ENCODE measurements around the gene GAS6. TPM values are rescaled to one million over a fixed set of nuclear protein-coding genes. Genes with fewer than 3 reads are reported as not detected.

Gene GAS6
- total RNA-seq, 6 experiments from 2014 or later: 669 to 813 (median 715) TPM

GRCh38 chr13:113783200-113783881 lies 80.5 kb downstream of the GAS6 start:
- H3K9me3 Mint-ChIP-seq: no peaks in the 10 kb centered on the region
- TF ChIP-seq CTCF (IDR thresholded peaks at IDR 0.05): no peak
- H3K36me3 Mint-ChIP-seq (ENCODE audit: low read depth): no peaks in the 10 kb centered on the region
- DNase-seq: no peak
- no peaks in the 10 kb centered on the region for H3K4me1 Mint-ChIP-seq (ENCODE audit: low read depth)
- H3K4me3 Mint-ChIP-seq: no peak overlapping the region
- H3K27ac Mint-ChIP-seq: peak overlapping the region; percentile 23; the same call in 1 of the 2 replicates
- H3K27me3 Mint-ChIP-seq (ENCODE audit: insufficient read depth): peaks cover 6% of the 10 kb centered on the region

GRCh38 chr13:113782472-113782871 lies 81.4 kb downstream of the GAS6 start:
- DNase-seq: no peak
- Mint-ChIP-seq H3K4me1 (ENCODE audit: low read depth) (no peaks in the 10 kb centered on the region), H3K4me3 (no peak overlapping the region), H3K36me3 (ENCODE audit: low read depth) (no peaks in the 10 kb centered on the region), H3K9me3 (no peaks in the 10 kb centered on the region), H3K27ac (no peak overlapping the region), H3K27me3 (ENCODE audit: insufficient read depth) (peaks cover 9% of the 10 kb centered on the region)
- TF ChIP-seq CTCF (IDR thresholded peaks at IDR 0.05): no peak

GRCh38 chr13:113781571-113781970 lies 82.3 kb downstream of the GAS6 start:
- Mint-ChIP-seq H3K4me3 (no peak overlapping the region), H3K9me3 (no peaks in the 10 kb centered on the region), H3K4me1 (ENCODE audit: low read depth) (no peaks in the 10 kb centered on the region), H3K36me3 (ENCODE audit: low read depth) (no peaks in the 10 kb centered on the region), H3K27ac (no peak overlapping the region), H3K27me3 (ENCODE audit: insufficient read depth) (peaks cover 16% of the 10 kb centered on the region)
- TF ChIP-seq CTCF (IDR thresholded peaks at IDR 0.05): peak; percentile 48; the same call in 1 of the 2 replicates
- no peak for DNase-seq

- Mint-ChIP-seq H3K4me1 (ENCODE audit: low read depth) (peaks cover 4% of the 10 kb centered on the region; the same call in 1 of the 2 replicates), H3K36me3 (ENCODE audit: low read depth) (no peaks in the 10 kb centered on the region; the same call in 1 of the 2 replicates), H3K27me3 (ENCODE audit: insufficient read depth) (peaks cover 14% of the 10 kb centered on the region), H3K9me3 (peaks cover 2% of the 10 kb centered on the region), H3K27ac (no peak overlapping the region), H3K4me3 (no peak overlapping the region)
- no peak for TF ChIP-seq CTCF (IDR thresholded peaks at IDR 0.05)
- DNase-seq: no peak
These were observed 86.3 kb downstream of the GAS6 start for GRCh38 chr13:113777311-113778260.

GRCh38 chr13:113776231-113777125 lies 87.4 kb downstream of the GAS6 start:
- Mint-ChIP-seq H3K4me1 (ENCODE audit: low read depth) (peaks cover 13% of the 10 kb centered on the region; the same call in 1 of the 2 replicates), H3K36me3 (ENCODE audit: low read depth) (no peaks in the 10 kb centered on the region; the same call in 1 of the 2 replicates), H3K9me3 (peaks cover 12% of the 10 kb centered on the region), H3K4me3 (no peak overlapping the region), H3K27ac (no peak overlapping the region), H3K27me3 (ENCODE audit: insufficient read depth) (peaks cover 14% of the 10 kb centered on the region)
- TF ChIP-seq CTCF (IDR thresholded peaks at IDR 0.05): no peak
- DNase-seq: no peak
